ENCODE measurements around the gene MRPL36. TPM values are rescaled to one million over a fixed set of nuclear protein-coding genes. Genes with fewer than 3 reads are reported as not detected.

MRPL36 gene
- polyA plus RNA-seq, 4 donors: 31.2 to 43.0 (median 38.9) TPM

DNA sequence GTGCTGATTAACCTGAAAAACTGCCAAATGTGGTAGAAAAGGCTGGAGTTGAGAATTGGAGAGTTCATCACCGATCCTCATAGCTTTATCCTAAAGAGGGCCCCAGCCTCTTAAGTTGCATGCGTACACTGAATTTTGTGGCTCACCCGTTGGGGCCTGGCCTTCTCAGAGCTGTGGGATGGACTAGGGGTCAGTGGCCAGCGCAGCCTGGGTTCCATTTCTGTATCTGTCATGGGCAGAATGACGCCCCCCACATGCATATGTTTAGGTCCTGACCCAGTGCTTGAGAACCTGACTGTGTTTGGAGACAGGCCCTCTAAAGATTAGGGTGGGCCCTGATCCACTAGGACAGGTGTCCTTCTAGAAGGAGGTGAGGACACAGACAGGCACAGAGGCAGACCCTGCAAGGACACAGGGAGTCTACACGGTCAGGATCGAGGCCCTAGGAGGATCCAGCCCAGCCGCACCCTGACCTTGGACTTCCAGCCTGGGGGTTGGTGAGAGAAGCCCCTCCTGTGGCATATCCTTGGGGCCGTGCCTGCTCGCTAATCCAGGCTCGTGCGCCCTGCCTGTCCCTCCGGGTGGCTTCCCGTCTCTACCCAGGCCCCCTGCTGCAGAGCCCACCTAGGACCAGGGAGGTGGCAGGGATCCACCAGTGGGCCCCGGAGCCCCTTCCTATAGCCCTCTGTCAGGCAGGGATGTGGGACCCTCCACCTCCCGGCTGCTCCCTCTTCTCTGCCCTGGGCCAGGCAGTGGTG, 33.8 kb upstream of the MRPL36 start:
- DNase-seq (ENCODE audit: low read depth in 4 of 4, low spot score in 3 of 4): no peak

GRCh38 chr5:1832511-1833250, 33.0 kb upstream of the MRPL36 start:
- no peak for DNase-seq (ENCODE audit: low read depth in 4 of 4, low spot score in 3 of 4)

DNA sequence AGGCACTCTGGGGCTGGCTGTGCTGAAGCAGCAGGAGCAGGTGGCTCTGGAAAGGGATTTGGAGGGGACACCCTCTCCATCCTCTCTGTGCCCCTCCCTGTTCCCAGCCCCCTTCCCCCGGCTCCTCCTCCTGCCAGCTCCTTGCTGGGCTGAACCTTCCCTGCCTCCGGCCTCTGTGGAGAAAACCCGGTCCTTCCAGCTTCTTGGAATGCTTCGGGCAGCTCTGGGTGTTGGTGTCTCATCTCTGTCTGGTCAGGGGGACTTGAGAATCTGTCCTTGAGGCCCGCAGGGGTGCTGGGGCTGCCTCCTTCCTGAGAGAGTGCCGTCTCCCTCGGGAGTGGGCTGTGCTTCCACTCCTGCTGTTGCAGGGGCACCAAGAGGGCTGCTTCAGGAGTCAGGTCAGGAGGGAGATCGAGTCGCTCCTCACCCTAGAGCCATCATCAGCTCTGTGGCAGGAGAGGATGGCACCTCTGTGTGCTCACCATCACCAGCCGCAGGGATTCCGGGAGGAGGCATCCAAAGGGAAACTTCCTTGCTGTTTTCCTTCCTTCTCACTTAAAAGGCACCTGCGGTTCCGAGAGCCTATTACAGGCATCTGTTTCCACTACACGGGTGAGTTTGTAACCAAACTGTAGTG, 32.2 kb upstream of the MRPL36 start:
- DNase-seq (ENCODE audit: low read depth in 4 of 4, low spot score in 3 of 4): no peak

- no peak for DNase-seq (ENCODE audit: low read depth in 4 of 4, low spot score in 3 of 4)
Observed at GRCh38 chr5:1831257-1831656, 31.6 kb upstream of the MRPL36 start.

DNA sequence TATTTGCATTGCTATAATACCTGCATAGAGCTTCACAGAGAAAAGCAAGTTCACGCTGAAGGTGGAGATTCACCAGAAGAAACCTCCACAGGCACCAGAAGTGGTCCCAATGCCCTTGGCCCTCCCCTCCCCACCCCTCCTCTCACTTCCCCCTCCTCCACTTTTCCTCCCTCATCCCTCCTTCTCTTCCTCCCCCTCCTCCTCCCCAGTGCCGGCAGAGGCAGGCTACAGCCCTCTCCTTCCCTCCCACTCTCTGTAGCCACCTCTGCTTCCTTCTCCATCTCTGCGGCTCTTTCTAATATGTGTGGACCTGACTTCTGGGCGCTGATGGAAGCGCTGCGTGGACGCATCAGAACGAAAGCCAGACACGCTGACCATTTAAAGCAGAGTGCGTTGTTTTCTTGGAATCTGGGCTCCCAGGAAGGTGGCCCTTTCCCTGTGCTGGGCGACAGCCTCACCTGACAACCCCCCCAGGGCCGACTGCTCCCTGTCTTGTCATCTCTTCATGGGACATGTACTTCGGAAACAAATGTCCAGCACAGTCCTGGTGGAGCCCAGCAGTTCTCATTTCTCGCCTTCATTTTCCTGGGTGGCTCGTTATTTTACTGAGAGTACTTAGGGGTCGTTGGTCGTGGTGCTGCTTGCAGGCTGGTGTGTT, 31.1 kb upstream of the MRPL36 start:
- no peak for DNase-seq (ENCODE audit: low read depth in 4 of 4, low spot score in 3 of 4)

- DNase-seq (ENCODE audit: low read depth in 4 of 4, low spot score in 3 of 4): no peak
Observed at GRCh38 chr5:1827886-1828397, 28.3 kb upstream of the MRPL36 start.

DNA sequence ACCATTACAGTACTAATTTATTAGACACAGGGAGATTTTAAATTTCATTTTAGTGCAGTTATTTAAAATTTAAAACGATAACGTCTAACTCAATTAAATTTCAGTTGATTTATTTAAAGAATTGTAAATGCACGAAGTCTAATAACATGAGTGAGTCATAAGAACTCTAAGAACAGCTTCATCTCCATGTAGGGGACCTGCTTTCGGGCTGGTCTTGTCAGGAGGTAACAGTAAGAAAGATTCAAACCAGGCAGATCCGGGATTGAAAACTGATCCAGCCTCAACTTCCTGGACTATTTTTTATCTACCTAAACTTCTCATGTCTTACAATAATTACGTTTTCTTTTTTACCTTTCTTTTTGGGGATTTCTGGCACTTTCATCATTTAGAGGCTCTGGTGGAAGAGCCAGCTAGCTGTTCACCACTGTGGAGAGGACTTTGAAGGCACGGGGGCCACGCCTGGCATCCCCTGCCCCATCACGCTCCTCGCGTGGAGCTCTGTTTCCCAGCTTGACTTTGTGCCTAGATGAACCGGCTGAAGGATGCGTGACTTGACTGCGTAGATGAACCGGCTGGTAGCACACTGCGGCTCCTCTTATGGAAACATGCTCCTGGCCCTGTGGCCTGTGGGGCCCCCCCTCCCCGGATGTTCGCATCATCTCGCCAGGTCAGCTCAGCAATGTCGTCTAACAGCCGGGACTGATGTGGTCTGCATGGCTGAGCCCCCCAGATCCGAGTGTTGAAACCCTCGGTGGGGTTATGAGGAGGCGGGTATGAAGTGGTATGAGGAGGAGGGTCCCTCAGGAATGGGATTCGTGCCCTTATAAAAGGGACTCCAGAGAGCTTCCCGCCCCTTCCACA, 27.6 kb upstream of the MRPL36 start:
- no peak for DNase-seq (ENCODE audit: low read depth in 4 of 4, low spot score in 3 of 4)

DNA sequence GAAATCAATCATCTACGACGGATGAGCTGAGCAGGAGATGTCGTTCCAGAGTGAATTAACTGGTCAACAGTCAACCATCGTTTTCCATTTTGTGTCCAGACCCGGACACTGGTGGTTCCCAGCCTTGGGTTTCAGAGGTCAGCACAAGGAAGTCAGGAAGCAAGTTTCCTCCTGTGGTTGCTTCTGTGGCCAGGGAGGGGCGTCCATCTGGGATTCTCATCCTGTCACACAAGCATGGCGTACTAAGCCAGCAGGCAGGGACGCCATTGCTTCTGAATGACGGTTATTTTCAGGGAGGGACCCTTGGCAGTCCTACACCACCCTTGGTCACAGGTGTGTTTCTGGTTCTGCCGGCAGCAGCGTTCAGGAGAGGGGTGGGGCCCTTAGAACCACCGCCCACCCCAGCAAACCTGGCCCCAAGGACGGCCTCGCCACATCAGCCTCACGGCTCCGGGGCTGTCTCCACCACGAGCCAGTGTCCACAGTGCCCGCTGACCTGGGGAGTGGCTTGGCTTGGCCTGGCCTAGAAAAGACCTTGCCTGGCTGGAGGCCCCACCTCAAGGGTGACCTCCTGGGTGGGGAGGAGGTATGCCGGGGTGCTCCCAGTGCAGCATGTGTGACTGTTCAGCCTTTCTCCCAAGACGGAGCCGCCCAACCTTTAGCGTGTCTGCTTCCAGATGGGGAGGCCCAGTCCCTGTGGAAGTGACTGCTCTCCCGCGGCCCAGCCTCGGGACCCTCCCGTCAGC, 26.8 kb upstream of the MRPL36 start:
- DNase-seq (ENCODE audit: low read depth in 4 of 4, low spot score in 3 of 4): no peak

DNA sequence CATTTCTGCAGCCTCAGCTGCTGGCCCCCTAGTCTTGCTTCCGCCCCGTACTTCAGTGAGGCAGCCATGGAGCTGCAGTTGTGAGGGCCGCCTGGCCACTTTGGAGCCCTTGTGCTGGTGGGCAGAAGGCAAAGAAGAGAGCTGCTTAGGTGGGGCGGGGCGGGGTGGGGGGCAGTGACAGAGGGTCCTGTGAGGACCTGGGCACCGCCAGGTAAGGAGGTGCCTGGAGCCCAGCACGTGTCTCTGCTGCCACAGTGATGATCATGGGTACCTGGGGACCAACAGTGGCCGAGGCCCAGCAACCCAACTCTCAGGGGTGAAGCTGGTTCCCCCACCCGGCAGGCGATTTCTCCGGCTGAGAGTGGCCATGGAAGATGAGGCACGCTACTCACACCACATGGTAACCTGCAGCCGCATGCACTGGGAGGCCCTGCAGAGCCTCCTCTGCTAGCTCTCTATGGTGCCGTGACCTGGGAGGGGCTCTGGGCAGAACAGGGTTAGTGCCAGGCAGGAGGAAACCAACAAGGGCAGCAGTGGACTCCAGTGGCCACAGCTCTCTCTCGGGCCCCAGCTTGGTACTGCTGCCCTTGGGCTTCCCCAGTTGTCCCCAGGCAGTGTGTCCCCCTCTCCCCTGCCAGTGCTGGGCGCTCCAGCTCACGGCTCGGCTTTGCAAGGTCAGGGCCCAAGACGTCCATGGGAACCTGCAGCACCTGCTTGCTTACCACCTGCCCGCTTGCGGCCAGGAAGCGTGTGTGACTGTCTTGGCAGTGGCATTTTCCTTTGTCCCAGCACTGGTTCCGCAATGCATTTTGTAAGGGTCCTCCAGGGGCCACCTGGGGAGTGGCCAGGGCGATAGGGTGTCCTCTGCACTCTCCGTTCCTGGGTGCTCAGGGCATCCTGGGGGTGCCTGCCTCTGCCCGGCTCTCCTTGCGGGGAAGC, 25.5 kb upstream of the MRPL36 start:
- DNase-seq (ENCODE audit: low read depth in 4 of 4, low spot score in 3 of 4): no peak

DNA sequence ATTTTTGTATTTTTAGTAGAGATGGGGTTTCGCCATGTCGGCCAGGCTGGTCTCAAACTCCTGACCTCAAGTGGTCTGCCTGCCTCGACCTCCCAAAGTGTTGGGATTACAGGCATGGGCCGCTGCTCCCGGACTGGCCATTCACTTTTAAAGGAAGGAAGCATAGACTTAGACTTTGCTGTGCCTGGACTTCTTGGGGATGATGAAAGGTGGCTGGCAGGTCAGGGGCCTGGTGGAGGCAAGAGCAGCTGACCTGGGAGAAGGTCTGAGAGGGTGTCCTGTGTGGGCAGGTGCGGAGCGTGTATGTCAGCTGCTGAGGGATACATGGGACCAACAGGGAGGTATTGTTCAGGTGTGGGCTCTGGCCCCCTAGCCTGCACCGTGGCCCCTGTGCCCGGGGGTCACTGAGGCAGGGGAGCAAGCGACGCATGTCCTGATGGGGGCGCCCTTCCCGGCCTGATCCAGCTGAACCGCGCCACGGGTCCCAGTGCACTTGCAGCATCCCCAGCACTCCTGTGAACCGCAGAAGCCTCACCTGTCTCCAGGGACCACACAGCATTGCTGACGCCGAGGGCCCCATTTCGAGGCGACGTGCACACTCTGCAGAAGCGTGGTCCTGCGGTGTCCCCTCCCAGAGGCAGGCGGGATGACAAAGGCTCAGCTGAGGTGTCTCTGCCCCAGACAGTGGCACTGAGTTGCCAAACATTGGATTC, 24.6 kb upstream of the MRPL36 start:
- no peak for DNase-seq (ENCODE audit: low read depth in 4 of 4, low spot score in 3 of 4)

GRCh38 chr5:1823381-1824034, 23.9 kb upstream of the MRPL36 start:
- DNase-seq (ENCODE audit: low read depth in 4 of 4, low spot score in 3 of 4): no peak

- DNase-seq (ENCODE audit: low read depth in 4 of 4, low spot score in 3 of 4): no peak
Observed at GRCh38 chr5:1821862-1822261, 22.2 kb upstream of the MRPL36 start.

DNA sequence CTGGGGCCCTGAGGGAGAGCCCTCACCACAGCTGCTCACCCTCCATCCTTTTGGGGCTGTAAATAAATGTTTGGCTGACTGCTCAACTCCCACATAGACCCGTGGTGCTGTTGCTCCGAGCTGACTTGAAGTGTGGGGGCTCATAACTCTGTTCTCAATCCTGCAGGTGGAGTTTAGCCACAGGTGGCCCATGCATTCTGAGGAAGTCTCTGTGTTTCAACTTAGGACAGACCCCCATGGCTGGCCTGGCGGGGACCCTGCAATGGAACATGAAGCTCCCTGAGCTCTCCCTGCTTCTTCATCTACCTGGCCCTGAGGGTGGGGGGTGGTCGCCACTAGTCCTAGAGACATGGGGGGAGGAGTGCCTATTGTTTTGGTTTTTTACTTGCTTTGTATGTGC, 21.3 kb upstream of the MRPL36 start:
- DNase-seq (ENCODE audit: low read depth in 4 of 4, low spot score in 3 of 4): no peak

GRCh38 chr5:1820381-1820780, 20.7 kb upstream of the MRPL36 start:
- DNase-seq (ENCODE audit: low read depth in 4 of 4, low spot score in 3 of 4): no peak

GRCh38 chr5:1819458-1819857, 19.8 kb upstream of the MRPL36 start:
- no peak for DNase-seq (ENCODE audit: low read depth in 4 of 4, low spot score in 3 of 4)

- no peak for DNase-seq (ENCODE audit: low read depth in 4 of 4, low spot score in 3 of 4)
Observed at GRCh38 chr5:1818784-1819183, 19.1 kb upstream of the MRPL36 start.

Data from left renal pelvis (tissue), 4 donors.